HepG2 (cell line): ENCODE measurements around the gene WDR62. TPM values are rescaled to one million over a fixed set of nuclear protein-coding genes. Genes with fewer than 3 reads are reported as not detected.

ENCODE experiments used
- ATAC-seq: fragments of 200-7000 bp; cut with Tn5 transposase; 3 replicates; pipeline ENCODE4 v1.9.1; 2020; ENCODE audit warnings: mild to moderate bottlenecking, moderate library complexity
- BruUV-seq: library from RNA; stranded (reverse); fragments of 400-500 nt; replicated peaks from 2 replicates; lab custom pipeline; 2021; lab: Mats Ljungman, UMichigan
- CTCF ChIA-PET: fragments of 300-600 bp; formaldehyde crosslinking; extraction: SDS; loops from one replicate; lab custom pipeline; 2021; ENCODE audit warnings: low total read pairs, inconsistent platforms, low intra/inter-chr PET ratio; lab: Yijun Ruan, JAX
- POLR2A ChIA-PET: fragments of 350-600 bp; sonication (Branson Sonifier 250); formaldehyde crosslinking; loops from one replicate; lab custom pipeline; 2020; ENCODE audit warnings: antibody characterized with exemption, inconsistent platforms; lab: Yijun Ruan, JAX
- DNase-seq: peaks from one replicate; pipeline ENCODE4 v3.0.0-alpha.2; 2015; ENCODE audit warnings: low spot score
- FAIRE-seq: peaks from 3 replicates; lab custom pipeline; 2011; peaks lifted over from hg19 to GRCh38; lab: Jason Lieb, UNC
- H2AFZ ChIP-seq: one replicate; pipeline ENCODE4 v1.6.1; 2011; ENCODE audit warnings: low read length, inconsistent platforms
- H3K27ac ChIP-seq: fragments of 300-600 bp; 3 replicates; pipeline ENCODE4 v1.8.0; 2011; ENCODE audit warnings: mixed run types, mild to moderate bottlenecking, mixed read lengths, low read length, inconsistent platforms; ENCODE audit not compliant: insufficient read depth; ENCODE audit errors: extremely low read length
- H3K27me3 ChIP-seq, 2 experiments: fragments of 200-600 bp in 1 of 2; 2 replicates in 1 of 2; 3 replicates in 1 of 2; pipeline versions ENCODE4 v1.6.0 to v1.8.0; 2011; ENCODE audit warnings: low read length in 2 of 2, mild to moderate bottlenecking in 2 of 2, moderate library complexity in 2 of 2, inconsistent platforms in 1 of 2; ENCODE audit not compliant: insufficient read depth in 2 of 2, control insufficient read depth in 1 of 2
- H3K36me3 ChIP-seq, 2 experiments: fragments of 200-600 bp in 1 of 2; replicated peaks in 1 of 2; 2 replicates in 1 of 2; 3 replicates in 1 of 2; pipeline versions ENCODE4 v1.5.1 to v1.8.0; 2011; ENCODE audit warnings: low read length in 2 of 2, inconsistent platforms in 1 of 2; ENCODE audit not compliant: insufficient read depth in 2 of 2, control insufficient read depth in 1 of 2
- H3K4me1 ChIP-seq: 2 replicates; pipeline ENCODE4 v1.5.1; 2012; ENCODE audit warnings: low read length, inconsistent platforms; ENCODE audit not compliant: insufficient read depth
- H3K4me2 ChIP-seq: 2 replicates; pipeline ENCODE4 v1.6.0; 2011; ENCODE audit warnings: low read depth, low read length, inconsistent platforms
- H3K4me3 ChIP-seq, 3 experiments: fragments of 200-600 bp in 1 of 3; sonication (generic), shearing (Covaris generic) in 1 of 3; replicated peaks in 1 of 3; 2 replicates each; pipeline ENCODE4 v1.5.1; 2011 to 2016; ENCODE audit warnings: low read length in 3 of 3, inconsistent platforms in 2 of 3, low read depth in 2 of 3, mild to moderate bottlenecking in 2 of 3, control low read depth in 1 of 3, mixed read lengths in 1 of 3; ENCODE audit not compliant: insufficient read depth in 1 of 3
- H3K79me2 ChIP-seq: one replicate; pipeline ENCODE4 v1.6.1; 2011; ENCODE audit warnings: low read length, inconsistent platforms; ENCODE audit not compliant: insufficient read depth
- H3K9ac ChIP-seq: 2 replicates; pipeline ENCODE4 v1.6.0; 2011; ENCODE audit warnings: mild to moderate bottlenecking, low read depth, low read length, inconsistent platforms; ENCODE audit not compliant: insufficient read depth
- H3K9me3 ChIP-seq: 2 replicates; pipeline ENCODE4 v1.5.1; 2012; ENCODE audit warnings: mild to moderate bottlenecking, low read length
- H4K20me1 ChIP-seq: 2 replicates; pipeline ENCODE4 v1.6.0; 2011; ENCODE audit warnings: inconsistent platforms, mild to moderate bottlenecking, low read length, moderate library complexity; ENCODE audit not compliant: insufficient read depth
- AKNA ChIP-seq: sonication (generic); formaldehyde crosslinking; IDR thresholded peaks from 2 replicates; pipeline ENCODE4 v1.4.0; 2020; ENCODE audit warnings: missing genetic modification reagents, borderline replicate concordance
- GLI4 ChIP-seq: sonication (generic); formaldehyde crosslinking; IDR thresholded peaks from 2 replicates; pipeline ENCODE4 v1.5.1; 2020; ENCODE audit warnings: missing genetic modification reagents, mild to moderate bottlenecking, moderate library complexity, borderline replicate concordance
- HINFP ChIP-seq: sonication (generic); formaldehyde crosslinking; IDR thresholded peaks from 2 replicates; pipeline ENCODE4 v1.4.0; 2020; ENCODE audit warnings: low read depth, mild to moderate bottlenecking, missing genetic modification reagents
- HNRNPUL1 ChIP-seq: fragments of 200-400 bp; formaldehyde crosslinking; IDR thresholded peaks from 2 replicates; pipeline ENCODE4 v1.6.1; 2017; ENCODE audit warnings: low read depth, mild to moderate bottlenecking, low read length, moderate library complexity
- HOXA3 ChIP-seq: sonication (generic); formaldehyde crosslinking; IDR thresholded peaks from 2 replicates; pipeline ENCODE4 v1.5.0; 2020; ENCODE audit warnings: missing genetic modification reagents
- KDM2A ChIP-seq: sonication (generic); formaldehyde crosslinking; IDR thresholded peaks from 2 replicates; pipeline ENCODE4 v1.4.0; 2020; ENCODE audit warnings: low read depth, missing genetic modification reagents, borderline replicate concordance
- KLF9 ChIP-seq: IDR thresholded peaks from 2 replicates; pipeline ENCODE4 v1.6.1; 2016; ENCODE audit warnings: low read depth
- MAZ ChIP-seq, 2 experiments: sonication (generic) in 1 of 2; formaldehyde crosslinking in 1 of 2; IDR thresholded peaks; 2 replicates each; pipeline versions ENCODE4 v1.5.0 to v1.6.1; 2012 to 2020; ENCODE audit warnings: low read depth in 2 of 2, mild to moderate bottlenecking in 2 of 2, borderline replicate concordance in 1 of 2, improper control_type of control experiment in 1 of 2, low read length in 1 of 2, missing genetic modification reagents in 1 of 2, moderate library complexity in 1 of 2
- RAD21 ChIP-seq: fragments of 450-650 bp; formaldehyde crosslinking; IDR thresholded peaks from 2 replicates; pipeline ENCODE4 v1.5.0; 2020; ENCODE audit warnings: mild to moderate bottlenecking
- RARA ChIP-seq: IDR thresholded peaks from 2 replicates; pipeline ENCODE4 v1.6.1; 2016; ENCODE audit warnings: missing genetic modification reagents, missing compliant biosample characterization
- RFXAP ChIP-seq: sonication (generic); formaldehyde crosslinking; IDR thresholded peaks from 2 replicates; pipeline ENCODE4 v1.4.0; 2020; ENCODE audit warnings: missing genetic modification reagents, borderline replicate concordance
- SMC3 ChIP-seq: IDR thresholded peaks from 2 replicates; pipeline ENCODE4 v1.6.1; 2011; ENCODE audit warnings: low read length, improper control_type of control experiment
- SNAI1 ChIP-seq: sonication (generic); formaldehyde crosslinking; IDR thresholded peaks from 2 replicates; pipeline ENCODE4 v1.5.0; 2020; ENCODE audit warnings: mild to moderate bottlenecking, missing genetic modification reagents, borderline replicate concordance
- XRCC5 ChIP-seq: fragments of 200-400 bp; formaldehyde crosslinking; optimal IDR thresholded peaks from 2 replicates; pipeline ENCODE3; 2017; ENCODE audit warnings: mild to moderate bottlenecking, low read length
- ZNF576 ChIP-seq: sonication (generic); formaldehyde crosslinking; IDR thresholded peaks from 2 replicates; pipeline ENCODE4 v1.4.0; 2020; ENCODE audit warnings: mild to moderate bottlenecking, missing genetic modification reagents
- ZNF709 ChIP-seq: sonication (generic); formaldehyde crosslinking; IDR thresholded peaks from 2 replicates; pipeline ENCODE4 v1.5.0; 2020; ENCODE audit warnings: mild to moderate bottlenecking, missing genetic modification reagents
- WGBS: methylation state at CpG from one replicate; pipeline ENCODE4 v1.1.6; 2017; ENCODE audit warnings: low lambda C conversion rate; 5-methylcytosine and 5-hydroxymethylcytosine counted together
- in situ Hi-C: cut with HindIII; loops from 2 replicates; pipeline ENCODE4 v1.10.0; 2017; ENCODE audit warnings: low pct_unique_long_range_greater_than_20kb; ENCODE audit not compliant: extremely low pct_ligation_motif_present
- intact Hi-C: fragments of 100-400 bp; cut with micrococcal nuclease; formaldehyde crosslinking; loops from one replicate; pipeline ENCODE4 v1.10.0; 2022; ENCODE audit not compliant: unreplicated experiment
- polyA plus RNA-seq, 8 experiments: library from polyadenylated mRNA; depleted of rRNA in 3 of 8; stranded (reverse) in 7 of 8; unstranded in 1 of 8; fragments of >200 nt; fragmentation: Illumina TruSeq in 4 of 8; extraction: Trizol in 4 of 8; gene quantifications; 2 replicates each; pipeline versions ENCODE4 v1.2.1 to v1.2.3, GENCODE V29; 2011 to 2016; ENCODE audit warnings: low read depth in 4 of 8, missing spikeins in 1 of 8, mixed read lengths in 1 of 8; ENCODE audit not compliant: insufficient read depth in 1 of 8
- total RNA-seq, 5 experiments: library from RNA; depleted of rRNA; stranded (reverse); fragments of >200 nt; fragmentation: Illumina TruSeq; extraction: Trizol; gene quantifications; 2 replicates each; pipeline ENCODE4 v1.2.3, GENCODE V29; 2016; ENCODE audit warnings: low read depth in 1 of 5

The WDR62 gene
- total and polyA plus RNA-seq, 2 of the 13 experiments (the other 11 are each of a cell fraction or from before 2014, with no cell fraction given), result 5.8 to 12.5 TPM

- Histone ChIP-seq H4K20me1 (no peaks in the 10 kb centered on the region), H3K4me3 (no peak overlapping the region), H3K36me3 (no peaks in the 10 kb centered on the region; a peak in 2 of 5 replicates), H3K9ac (no peak overlapping the region), H3K4me2 (no peak overlapping the region), H3K79me2 (peaks cover 12% of the 10 kb centered on the region), H3K9me3 (no peaks in the 10 kb centered on the region), H2AFZ (no peak overlapping the region), H3K27me3 (no peaks in the 10 kb centered on the region; a peak in 1 of 5 replicates), H3K27ac (no peak overlapping the region), H3K4me1 (peaks cover 39% of the 10 kb centered on the region)
- ATAC-seq (peak; percentile 12; the same call in 1 of the 3 replicates), DNase-seq (peak; percentile 56), FAIRE-seq (peak; percentile 18)
- in situ Hi-C loops, result loop anchor here (5.0 kb wide), 1 partner anchor 54 kb away; the partner anchor contains the start of gene SDHAF1
- no TSS peak for BruUV-seq
- 34% methylated on average over 3 of the region's 3 CpGs for WGBS
- CTCF ChIA-PET, result no interaction called here
- intact Hi-C loops, result loop anchor here (5.0 to 10.0 kb wide), 2 partner anchors 54 to 1164 kb away; partner anchors contain the start of genes SDHAF1, ZNF383 and ZNF585B
- POLR2A ChIA-PET, result no interaction called here
- TF ChIP-seq GLI4 (CRISPR knock-in tag) (no peak), KDM2A (peak; percentile 32; the same call in 1 of the 2 replicates), HOXA3 (CRISPR knock-in tag) (0 out of 2 replicates have a peak, but pooled peaks have one; percentile 12), RARA (CRISPR knock-in tag) (no peak), HNRNPUL1 (no peak), ZNF576 (CRISPR knock-in tag) (no peak), ZNF709 (CRISPR knock-in tag) (peak; percentile 85; the same call in 1 of the 2 replicates), MAZ (IDR thresholded peaks at IDR 0.05; ENCODE audit: borderline replicate concordance, low read depth, low read length) (no peak), MAZ (CRISPR knock-in tag; IDR thresholded peaks at IDR 0.05; ENCODE audit: low read depth) (0 out of 2 replicates have a peak, but pooled peaks have one; percentile 33), RFXAP (peak; percentile 53; the same call in 1 of the 2 replicates), SMC3 (peak; percentile 73), KLF9 (CRISPR knock-in tag) (no peak), AKNA (CRISPR knock-in tag) (no peak), HINFP (CRISPR knock-in tag) (no peak), RAD21 (CRISPR knock-in tag) (peak; percentile 65), SNAI1 (CRISPR knock-in tag) (no peak), XRCC5 (peak; percentile 61)
These were observed 3.5 kb upstream of the WDR62 start for GRCh38 chr19:36051236-36051635.
